Stimulated activated CD8-positive, alpha-beta memory T cell treated with anti-CD3 and anti-CD28 coated beads, Interleukin-2, amount 100 ng/mL, for 48 hours (primary cell): ENCODE data around the gene NFKBIL1.
A peak's percentile ranks its signal among the peaks of the same experiment; 100 is the strongest.
"Not testable (repeated sequence)": the region's sequence is repeated elsewhere in the genome, so short reads cannot be mapped to it uniquely, and the experiment has no call there.

Experiments
- DNase-seq, 2 donors: peaks; one replicate each; pipeline ENCODE4 v3.0.0-alpha.2; 2020; ENCODE audit warnings: low read depth in 2 of 2

NFKBIL1 gene

DNA sequence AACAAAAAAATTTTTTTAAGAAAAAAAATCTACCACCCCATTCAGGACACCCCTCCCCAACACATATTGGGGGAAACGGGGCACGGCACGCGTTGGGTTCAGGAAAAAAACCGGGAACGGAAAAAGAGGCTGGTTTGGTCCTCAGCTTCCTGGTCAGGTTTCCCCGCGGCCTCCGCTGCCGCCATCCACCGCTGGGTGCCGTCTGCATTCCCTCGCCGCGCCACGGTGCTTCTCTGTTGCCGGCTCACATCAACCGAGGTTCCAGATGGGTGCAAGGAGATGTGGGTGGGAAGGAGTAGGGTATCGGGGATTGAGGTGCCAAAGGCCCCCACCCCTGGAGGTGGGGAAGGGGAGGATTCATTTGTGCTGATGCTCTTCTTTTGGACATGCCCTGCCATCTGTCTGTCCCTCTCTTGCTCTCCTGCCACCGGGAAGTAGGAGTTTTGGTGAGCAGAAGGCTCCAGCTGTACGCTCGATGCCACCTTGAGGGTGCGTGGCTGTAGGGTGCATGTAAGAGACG is 12.8 kb upstream of the NFKBIL1 start:
- no peak for DNase-seq

DNA sequence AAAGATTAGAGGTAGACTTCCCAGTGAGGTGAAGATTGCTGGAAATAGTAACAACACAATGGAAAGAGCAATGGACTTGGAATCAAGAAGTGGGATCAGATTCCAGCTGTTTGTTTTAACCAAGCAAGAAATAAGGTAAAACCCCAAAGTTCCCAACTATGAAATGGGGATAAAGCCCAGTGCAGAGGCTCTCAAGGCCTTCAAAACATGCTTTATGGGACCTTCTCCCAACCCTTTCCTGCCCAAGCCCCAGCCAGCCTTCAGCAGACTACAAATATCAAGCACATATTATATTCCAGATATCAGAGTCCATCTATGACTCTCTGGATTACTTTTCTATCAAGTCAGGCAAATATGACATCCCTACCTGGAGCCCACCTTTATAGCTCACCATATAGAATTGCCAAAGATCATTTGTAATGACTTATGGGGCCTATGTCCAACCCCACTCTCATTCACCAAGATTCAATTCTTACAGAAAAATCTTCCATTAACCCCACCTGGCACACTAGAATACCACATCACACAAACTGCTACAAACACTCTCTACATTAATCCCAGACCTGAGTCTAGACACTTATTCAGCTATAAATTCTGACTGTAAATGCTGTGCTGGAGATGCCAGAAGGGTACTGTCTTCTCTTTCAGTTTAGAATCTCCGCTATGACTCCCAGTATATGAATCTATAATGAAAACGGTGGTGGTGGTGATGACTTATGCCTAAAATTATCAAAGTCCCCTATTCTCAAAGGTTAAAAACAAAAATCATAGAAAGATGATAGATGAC is 11.7 kb upstream of the NFKBIL1 start:
- DNase-seq, result no peak

DNA sequence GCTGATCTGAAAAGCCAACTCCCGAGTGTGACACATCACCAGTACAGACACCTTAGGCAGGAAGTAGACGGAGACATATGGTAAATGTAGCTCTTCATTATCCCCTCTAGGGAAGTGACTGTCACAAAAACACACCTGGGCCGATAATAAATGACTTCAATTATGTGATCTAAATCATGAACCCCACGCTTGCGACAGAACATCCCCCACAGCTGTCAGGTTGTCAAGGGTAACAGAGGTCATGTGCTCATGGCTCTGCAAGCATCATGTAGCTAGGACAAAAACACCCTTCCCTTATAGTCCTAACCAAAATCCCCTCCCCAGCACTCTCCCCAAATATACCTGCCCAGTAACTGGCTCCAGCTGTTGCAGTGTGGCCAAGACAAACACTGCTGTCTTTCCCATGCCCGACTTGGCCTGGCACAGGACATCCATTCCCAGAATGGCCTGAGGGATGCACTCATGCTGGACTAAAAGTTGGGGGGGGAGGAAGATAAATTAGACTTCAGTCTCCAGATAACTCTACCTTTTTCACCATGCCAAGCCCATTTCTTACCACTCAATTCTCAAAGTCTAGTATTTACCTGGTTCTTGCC is 8.5 kb upstream of the NFKBIL1 start:
- DNase-seq, result no peak

DNA sequence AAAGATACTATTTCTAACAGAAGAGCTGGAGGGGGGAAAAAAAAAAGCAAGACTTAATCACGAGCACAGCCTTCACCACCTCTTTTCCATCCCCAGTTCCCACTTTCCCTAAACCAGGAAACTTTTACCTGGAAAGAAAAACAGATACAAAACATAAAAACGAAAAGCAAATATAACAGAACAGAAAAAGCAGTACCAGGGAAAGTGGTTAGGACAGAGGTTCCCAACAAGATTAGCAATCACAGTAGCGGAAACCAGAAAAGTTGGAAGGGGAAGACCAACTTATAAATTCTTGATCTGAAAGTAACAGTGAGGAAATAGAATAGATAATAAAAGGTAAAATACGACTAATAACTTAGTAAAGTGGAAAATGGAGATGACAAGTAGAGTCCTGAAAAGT is 6.8 kb upstream of the NFKBIL1 start:
- no peak for DNase-seq

DNA sequence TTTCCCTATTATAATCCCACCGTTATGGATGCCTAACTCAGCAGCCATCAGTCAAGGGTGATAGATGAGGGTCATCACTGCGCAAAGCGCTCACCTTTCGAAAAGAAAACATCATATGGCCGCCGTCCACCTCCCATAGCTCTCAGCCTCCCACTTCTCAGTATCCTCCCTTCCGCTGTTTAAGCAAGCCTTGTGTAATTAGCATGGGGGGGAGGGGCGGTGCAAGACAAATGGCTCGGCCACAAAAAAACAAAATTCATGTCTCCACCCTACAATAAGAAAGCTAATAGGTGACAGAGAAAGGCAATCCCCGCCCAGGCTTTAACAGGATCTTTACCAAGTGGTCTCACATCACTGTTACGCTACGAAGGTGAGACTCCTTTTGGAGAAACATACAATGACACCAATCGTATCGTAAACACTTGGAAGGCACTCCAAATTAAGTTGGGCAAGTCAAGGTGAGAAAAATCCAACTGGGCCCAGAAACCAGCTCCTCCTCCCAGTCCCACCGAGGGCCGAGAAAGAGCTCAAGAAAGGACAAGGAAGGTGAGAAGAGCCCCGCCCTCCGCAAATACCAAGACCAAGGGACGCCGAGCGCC is 6.2 kb upstream of the NFKBIL1 start:
- peak in 1 of 2 donors; percentile 51 for DNase-seq

DNA sequence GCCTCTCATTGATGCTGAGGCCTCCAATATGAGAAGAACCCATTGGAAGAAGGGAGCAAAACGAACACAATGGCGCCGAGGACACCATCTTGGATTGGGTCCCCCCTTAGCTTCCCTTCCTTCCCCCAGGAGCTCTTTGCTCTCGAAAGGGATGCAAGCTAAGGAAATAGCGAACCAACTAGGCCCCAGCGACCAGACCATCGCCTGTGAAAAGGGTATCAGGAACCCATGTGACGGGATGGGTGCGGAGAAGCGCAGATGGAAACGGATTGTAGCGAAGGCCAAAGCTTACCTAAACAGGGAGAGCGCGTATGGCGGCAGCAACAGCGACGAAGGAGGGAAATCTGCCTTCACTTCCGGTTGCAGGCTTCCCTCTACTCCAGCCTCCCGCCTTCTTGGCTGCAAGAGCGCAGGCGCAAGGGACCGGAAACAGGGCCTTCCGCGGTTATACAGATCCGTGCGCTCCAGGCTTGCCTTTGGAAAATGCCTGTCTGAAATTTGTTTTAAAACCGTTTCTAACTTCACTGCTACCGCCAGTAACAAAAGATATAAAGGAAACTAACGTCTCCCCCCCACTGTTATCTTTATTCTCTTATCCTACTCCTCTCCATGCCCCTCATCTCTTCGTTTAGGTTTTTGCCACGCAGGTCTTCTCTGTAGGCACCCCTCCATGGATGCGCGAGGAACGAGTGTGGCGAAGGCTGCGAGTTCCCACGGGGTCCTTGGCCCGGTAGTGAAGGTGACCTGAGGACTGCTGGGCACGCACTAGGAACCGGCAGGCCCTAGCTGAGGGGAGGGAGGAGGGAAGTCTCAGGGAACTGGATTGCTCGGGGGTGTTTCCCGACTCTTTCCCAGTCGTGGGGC is 5.5 kb upstream of the NFKBIL1 start, which contains the start of gene DDX39B:
TSS of gene DDX39B (minus strand) at position 346 of the 864 bp plus-strand sequence. CDS start 1,471 bp downstream, outside the sequence.
- DNase-seq, result peak; percentile 85 to 90

DNA sequence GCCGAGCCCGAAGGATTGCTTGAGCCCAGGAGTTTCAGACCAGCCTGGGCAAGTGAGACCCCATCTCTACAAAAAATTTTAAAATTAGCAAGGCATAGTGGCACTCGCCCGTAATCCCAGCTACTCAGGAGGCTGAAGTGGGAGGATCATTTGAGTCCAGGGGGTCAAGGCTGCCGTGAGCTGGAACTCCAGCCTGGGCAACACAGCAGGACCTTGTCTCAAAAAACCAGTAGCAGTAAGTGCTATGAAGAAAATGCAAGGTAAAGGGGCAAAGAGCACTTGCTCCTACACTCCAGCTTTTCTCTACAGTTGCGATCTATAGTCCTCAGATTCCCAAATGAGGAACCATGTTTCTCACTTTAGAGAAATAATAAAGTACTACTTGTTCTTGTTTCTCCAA is 3.8 kb upstream of the NFKBIL1 start:
- DNase-seq, result no peak

DNA sequence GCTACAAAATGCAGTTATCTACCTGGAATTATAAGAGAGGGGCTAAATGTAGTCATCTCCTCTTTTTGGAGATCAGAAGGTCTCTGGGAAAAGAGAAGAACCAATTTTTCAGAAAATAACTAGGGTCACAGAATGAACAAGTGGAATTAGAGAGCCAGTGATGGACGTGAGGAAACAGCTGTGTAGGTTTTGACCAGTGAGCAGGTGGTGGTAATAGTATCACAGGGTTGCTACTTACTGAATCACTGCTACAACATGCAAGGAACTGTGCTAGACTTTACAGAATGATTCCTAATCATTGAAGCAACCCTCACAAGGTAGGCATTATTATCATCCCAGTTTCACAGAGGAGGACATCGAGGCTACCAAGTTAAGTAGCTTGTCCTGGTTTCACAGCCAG is 2.7 kb upstream of the NFKBIL1 start:
- DNase-seq, result no peak

DNA sequence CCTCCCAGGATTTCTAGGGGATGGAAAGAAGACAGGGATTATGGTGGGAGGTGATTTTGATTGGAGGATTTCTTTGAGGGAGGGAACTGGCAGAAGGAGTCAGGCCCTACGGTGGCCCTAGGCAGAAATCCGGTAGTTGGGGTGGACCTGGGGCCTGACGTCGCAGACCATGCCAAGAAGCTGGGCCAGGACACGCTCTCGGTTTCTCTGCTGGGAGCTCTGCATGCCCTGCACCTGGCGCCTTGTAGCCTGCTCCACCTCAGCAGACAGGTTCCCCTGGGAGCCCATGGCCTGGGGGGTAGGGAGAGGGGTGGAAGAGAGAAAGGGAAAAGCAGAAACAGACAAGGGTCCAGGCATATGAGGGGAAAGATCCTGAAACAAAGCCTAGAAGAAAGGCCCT is 2.1 kb upstream of the NFKBIL1 start:
- DNase-seq, result no peak

DNA sequence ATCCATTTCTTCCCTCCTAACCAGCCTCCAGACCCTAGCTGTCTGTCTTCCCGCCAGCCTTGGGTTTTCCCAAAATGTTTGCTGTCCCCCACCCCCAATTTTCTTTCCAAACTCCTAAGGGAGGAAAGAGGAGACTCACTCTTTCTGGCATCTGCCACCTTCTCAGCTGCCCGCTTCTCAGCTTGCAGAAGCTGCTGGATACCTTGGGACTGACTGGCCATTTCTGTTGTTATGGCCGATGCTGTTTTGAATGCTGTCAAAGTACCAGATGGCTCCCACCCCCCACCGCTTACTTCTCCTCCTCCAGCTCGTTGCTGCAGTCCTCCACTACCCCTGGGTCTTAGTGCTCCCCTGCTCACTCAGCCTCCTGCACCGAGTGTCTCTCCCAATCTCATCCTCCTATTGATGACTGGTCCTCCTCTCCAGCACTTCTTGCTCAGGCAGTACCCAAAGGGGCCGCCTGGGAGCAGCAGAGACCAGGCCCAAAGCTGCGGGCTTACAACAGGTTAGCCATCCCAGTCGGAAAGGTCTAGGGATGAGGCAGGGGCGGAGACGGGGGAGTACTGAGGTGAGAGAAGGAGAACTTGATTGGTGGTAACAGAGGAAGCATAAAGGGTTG is 960 bp upstream of the NFKBIL1 start, which contains the start of gene ATP6V1G2:
TSS of gene ATP6V1G2 (minus strand) at position 270 of the 619 bp plus-strand sequence. CDS start at position 221, 49 bp downstream.
- peak; percentile 83 to 91 for DNase-seq

DNA sequence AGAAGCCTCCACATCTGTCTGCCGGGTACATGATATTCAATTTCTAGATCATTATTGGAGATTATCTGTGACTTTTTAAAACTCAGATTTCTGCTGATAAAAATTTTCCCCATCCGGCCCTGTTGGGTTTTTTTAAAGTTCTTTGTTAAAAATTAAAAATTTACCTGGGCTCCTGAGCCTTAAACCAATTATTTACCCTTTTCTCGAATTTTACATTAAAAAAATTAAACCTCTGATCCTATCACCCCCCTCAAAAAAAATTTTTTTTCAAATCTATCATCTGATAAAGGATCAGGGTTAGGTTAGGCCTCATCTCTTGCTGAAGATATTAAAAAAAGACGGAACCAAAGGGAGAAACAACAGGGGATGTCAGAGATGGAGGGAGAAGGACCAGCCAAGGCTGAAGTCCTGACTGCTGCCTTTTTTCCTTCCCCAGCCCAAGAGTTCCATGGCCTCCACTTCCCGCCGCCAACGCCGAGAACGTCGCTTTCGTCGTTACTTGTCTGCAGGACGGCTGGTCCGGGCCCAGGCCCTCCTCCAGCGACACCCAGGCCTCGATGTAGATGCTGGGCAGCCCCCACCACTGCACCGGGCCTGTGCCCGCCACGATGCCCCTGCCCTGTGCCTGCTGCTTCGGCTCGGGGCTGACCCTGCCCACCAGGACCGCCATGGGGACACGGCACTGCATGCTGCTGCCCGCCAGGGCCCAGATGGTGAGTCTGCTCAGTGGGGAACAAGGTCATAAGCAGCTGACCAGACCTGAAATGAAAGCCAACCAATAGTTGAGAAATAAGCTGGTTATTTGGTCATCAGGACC is 527 bp downstream of the NFKBIL1 start:
- no peak for DNase-seq

DNA sequence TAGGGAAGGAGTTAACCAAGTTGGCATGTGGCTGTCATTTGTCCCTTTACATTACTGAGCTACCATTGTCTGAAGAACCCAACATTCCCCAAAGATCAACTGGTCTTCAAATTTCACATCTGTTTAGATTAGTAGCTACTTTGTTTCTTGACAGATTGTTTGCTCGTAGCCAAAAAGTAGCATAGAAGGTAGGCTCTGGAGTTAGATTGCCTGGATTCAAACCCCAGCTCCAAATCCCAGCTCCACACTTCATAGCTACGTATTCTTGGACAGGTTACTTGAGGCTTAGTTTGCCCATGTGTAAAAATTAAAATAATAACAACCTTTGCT is 1.1 kb downstream of the NFKBIL1 start:
- no peak for DNase-seq

DNA sequence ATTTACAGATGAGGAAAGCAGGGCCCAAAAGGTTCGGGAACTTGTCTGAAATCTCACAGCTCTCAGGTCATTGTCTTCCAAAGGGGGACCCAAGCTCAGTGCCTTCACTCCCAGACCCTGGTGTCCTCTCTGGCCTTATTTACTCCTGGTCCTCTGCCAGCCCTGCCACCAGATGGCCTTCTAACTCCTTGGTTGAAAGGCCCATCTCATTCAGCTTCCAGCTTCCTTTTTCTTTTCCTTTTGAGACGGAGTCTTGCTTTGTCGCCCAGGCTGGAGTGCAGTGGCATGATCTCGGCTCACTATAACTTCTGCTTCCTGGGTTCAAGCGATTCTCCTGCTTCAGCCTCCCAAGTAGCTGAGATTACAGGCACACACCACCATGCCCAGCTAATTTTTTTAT is 4.0 kb downstream of the NFKBIL1 start:
- DNase-seq, result not testable (repeated sequence)

DNA sequence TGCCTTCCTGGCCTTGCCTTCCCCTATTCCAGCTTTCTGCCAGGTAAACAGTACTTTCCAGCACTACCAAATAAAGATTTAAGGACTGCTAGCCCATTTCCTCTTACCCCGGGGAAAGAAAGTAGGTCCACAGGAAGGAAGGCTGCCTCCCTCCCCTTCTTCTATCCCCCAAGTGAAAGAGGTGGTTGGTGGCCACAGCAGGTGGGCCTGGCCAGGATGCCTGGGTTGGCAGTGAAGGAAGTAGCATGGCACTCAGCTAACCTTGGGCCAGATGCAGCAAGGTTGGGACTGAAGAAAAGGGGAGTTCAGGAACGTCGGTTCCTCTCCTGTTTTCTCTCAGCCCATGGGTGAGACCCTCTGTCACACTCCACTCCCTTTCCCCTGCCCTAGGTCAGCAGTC is 8.9 kb downstream of the NFKBIL1 start:
- no peak for DNase-seq

DNA sequence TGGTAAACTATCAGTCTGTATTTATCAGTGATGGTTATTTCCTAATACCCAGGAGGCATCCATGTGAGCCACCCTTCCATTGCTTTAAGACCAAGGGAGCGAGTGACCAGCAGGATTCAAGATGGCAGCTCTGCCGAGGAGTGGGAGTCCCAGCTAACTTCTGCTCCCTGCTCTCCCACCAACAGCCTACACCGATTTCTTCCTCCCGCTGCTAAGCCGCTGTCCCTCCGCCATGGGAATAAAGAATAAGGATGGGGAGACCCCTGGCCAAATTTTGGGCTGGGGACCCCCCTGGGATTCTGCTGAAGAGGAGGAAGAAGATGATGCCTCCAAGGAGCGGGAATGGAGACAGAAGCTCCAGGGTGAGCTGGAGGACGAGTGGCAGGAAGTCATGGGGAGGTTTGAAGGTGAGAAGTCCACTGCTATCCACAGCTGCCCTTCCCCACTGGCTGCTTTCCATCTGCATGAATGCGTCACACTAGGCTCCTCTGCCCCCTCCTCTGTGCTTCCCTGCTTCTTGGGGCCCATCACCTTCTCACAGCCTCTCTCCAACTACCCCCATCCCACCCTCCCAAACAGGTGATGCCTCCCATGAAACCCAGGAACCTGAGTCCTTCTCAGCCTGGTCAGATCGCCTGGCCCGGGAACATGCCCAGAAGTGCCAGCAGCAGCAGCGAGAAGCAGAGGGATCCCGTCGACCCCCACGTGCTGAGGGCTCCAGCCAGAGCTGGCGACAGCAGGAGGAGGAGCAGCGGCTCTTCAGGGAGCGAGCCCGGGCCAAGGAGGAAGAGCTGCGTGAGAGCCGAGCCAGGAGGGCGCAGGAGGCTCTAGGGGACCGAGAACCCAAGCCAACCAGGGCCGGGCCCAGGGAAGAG is 10.3 kb downstream of the NFKBIL1 start:
- DNase-seq, result no peak

DNA sequence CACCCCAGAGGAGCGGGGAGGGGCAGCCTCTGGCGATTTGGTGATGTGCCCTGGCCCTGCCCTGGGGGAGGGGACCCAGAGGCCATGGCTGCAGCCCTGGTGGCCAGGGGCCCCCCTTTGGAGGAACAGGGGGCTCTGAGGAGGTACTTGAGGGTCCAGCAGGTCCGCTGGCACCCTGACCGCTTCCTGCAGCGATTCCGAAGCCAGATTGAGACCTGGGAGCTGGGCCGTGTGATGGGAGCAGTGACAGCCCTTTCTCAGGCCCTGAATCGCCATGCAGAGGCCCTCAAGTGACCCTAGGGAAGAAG is 10.9 kb downstream of the NFKBIL1 start:
- DNase-seq, result no peak

DNA sequence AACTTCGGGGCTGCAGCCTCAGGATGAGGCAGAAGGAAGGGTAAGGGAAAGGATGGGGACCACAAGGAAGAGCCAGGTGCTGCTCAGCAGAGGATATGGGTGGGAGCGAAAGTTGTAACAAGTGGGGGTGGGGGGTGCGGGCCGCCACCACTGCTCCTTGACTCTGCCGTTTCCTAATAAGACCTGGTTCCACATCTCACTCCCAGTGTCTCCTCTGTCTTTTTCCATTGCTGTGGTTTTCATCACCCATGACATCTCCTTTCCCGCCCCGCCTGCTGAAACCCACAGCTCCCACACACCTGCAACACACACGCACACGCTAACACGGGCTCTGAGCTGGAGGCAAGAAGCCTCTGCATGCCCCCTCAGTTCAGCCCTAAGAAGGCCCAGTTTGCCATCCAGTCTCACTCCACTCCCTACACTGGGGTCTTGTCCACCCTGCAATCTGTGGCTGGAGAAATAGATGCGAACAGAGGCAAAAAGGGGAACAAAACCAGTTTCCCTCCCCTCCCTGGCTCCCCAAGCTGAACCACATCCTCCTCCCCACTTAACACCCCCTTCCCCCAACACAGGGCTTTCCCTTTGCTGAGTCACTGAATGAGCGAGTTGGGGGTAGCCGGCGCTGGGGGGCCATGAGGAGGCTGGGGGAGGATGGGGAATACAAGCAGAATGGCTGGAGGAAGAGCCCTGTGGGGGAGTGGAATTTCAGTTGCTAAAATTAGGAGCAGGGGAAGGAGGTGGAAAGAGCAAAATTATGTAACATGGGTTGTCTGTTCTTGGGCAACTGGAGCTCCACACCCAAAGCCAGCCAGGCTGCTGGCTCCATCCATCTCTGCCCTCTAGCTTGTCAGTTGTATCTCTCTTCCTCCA is 11.5 kb downstream of the NFKBIL1 start:
- DNase-seq, result peak in 1 of 2 donors; percentile 66

DNA sequence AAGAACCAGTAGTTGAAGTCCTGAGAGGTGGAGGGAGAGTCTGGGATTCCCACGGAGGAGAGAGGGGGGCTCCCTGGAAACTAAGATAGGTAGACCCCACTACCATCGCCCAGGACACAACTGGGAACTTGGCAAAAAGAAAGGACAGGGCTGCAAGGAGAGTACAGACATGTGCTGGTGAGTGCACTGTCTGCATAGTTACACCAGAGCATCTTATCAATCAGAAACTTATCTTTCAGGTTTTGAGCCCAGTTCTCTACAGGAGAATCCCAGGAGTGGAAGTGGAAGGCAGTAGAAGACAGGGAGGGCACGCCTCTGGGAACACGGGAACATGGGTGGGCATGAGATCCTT is 12.2 kb downstream of the NFKBIL1 start:
- DNase-seq, result no peak
